Measurements from ENCODE around the gene PCNA. TPM values are rescaled to one million over a fixed set of nuclear protein-coding genes. Genes with fewer than 3 reads are reported as not detected.

The PCNA gene
- total RNA-seq, 1 donor from 2014 or later, result 65.6 TPM

DNA sequence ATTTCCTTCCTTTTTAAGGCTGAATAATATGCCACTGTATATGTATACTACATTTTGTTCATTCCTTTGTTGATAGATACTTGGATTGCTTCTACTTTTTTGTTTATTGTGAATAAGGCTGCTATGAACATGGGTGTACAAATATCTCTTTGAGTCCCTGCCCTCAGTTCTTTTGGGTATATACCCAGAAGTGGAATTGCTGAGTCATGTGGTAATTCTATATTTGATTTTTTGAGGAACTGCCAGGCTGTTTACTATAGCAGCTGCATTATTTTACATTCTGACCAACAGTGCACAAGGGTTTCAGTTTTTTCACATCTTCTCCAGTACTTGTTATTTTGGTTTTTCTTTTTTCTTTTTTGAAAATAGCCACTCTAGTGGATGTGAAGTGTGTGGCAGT is 41.1 kb upstream of the PCNA start:
- Mint-ChIP-seq H3K9me3 (ENCODE audit: unreplicated experiment) (peaks cover 3% of the 10 kb centered on the region), H3K4me1 (ENCODE audit: unreplicated experiment) (peaks cover 12% of the 10 kb centered on the region), H3K4me3 (ENCODE audit: unreplicated experiment) (no peak overlapping the region), H3K27me3 (ENCODE audit: unreplicated experiment) (no peaks in the 10 kb centered on the region), H3K27ac (ENCODE audit: unreplicated experiment) (peak overlapping the region; percentile 16), H3K36me3 (ENCODE audit: unreplicated experiment) (no peaks in the 10 kb centered on the region)
- DNase-seq (ENCODE audit: extremely low spot score, unreplicated experiment), result no peak
- no peak for TF ChIP-seq CTCF (IDR thresholded peaks at IDR 0.05)

DNA sequence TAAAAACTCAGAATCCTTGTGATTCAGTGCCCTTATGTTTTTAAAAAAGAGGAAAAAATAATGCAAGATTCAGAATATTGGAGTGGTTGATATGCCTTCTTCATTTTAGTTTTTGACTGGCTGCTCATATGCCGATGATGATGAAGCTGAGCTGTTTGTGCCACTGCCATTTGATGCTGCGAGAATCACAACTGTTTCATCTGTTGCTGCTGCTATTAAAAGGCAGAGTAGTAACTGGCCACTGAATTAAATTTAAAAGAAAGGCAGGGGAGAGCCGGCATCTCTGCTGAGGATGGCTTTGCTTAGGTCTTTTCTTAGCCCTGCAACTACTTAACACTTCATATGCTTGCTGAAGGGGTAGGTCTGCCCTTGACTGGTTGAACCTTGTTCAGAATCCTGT is 40.2 kb upstream of the PCNA start:
- H3K9me3 Mint-ChIP-seq (ENCODE audit: unreplicated experiment), result peaks cover 3% of the 10 kb centered on the region
- H3K36me3 Mint-ChIP-seq (ENCODE audit: unreplicated experiment), result no peaks in the 10 kb centered on the region
- no peak for TF ChIP-seq CTCF (IDR thresholded peaks at IDR 0.05)
- no peak for DNase-seq (ENCODE audit: extremely low spot score, unreplicated experiment)
- no peak overlapping the region for H3K4me3 Mint-ChIP-seq (ENCODE audit: unreplicated experiment)
- H3K27me3 Mint-ChIP-seq (ENCODE audit: unreplicated experiment), result no peaks in the 10 kb centered on the region
- peaks cover 17% of the 10 kb centered on the region for H3K4me1 Mint-ChIP-seq (ENCODE audit: unreplicated experiment)
- no peak overlapping the region for H3K27ac Mint-ChIP-seq (ENCODE audit: unreplicated experiment)

DNA sequence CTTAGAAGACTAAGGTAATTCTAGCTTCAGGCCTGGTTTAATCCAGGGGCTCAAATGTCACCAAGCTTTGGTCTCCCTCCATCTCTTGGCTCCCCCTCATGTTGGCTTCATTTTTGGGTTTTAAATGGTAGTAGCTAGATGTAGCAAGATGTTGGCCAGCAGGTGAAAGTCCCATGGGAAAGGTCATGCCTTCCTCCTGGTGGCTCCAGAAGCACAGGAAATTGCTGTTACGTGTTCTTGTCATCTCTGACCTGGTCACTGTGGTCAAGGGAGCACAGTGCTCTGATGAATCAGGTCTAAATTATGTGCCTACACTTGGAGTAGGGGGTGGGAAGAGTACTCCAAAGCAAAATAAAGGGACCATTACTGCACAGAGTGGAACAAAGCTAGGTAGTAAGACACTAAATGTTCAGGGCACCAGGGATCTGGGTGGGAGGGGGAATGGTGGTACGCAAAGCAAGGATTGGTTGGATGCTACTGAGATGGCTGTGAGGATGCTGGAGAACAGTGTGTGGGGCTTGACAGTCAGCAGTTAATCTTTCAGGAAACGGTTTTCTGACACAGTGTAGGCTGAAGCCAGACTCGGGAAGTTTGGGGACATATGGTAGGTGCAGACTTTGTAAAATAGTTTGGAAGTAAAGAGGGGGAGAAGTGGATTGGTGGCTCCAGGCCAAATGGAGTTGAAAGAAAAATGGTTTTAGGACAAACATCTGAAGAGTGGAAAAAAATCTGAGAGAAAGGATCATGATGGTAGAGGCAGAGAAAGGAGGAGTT is 37.1 kb upstream of the PCNA start:
- Mint-ChIP-seq H3K27ac (ENCODE audit: unreplicated experiment) (no peak overlapping the region), H3K36me3 (ENCODE audit: unreplicated experiment) (peaks cover 3% of the 10 kb centered on the region), H3K9me3 (ENCODE audit: unreplicated experiment) (peaks cover 3% of the 10 kb centered on the region), H3K4me3 (ENCODE audit: unreplicated experiment) (no peak overlapping the region), H3K27me3 (ENCODE audit: unreplicated experiment) (no peaks in the 10 kb centered on the region), H3K4me1 (ENCODE audit: unreplicated experiment) (peaks cover 17% of the 10 kb centered on the region)
- TF ChIP-seq CTCF (IDR thresholded peaks at IDR 0.05), result no peak
- DNase-seq (ENCODE audit: extremely low spot score, unreplicated experiment), result no peak

DNA sequence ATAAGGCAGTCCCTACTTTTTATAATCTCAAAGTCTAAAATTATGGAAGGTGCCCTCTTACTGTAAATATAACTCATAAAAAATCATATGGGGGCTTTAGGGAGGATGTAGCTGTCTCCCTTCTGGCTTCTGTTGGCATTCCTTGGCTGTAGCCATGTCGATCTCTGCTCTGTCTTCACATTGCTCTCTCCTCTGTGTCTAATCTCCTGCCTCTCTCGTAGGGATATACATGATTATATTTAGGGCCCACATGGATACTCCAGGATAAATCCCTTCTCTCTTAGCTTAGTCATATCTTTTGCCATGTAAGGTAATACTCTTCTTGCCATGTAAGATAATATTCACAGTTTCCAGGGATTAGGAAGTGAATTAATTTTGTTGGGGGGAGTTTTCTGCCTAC is 35.6 kb upstream of the PCNA start:
- peaks cover 3% of the 10 kb centered on the region for H3K36me3 Mint-ChIP-seq (ENCODE audit: unreplicated experiment)
- no peak overlapping the region for H3K27ac Mint-ChIP-seq (ENCODE audit: unreplicated experiment)
- H3K27me3 Mint-ChIP-seq (ENCODE audit: unreplicated experiment), result no peaks in the 10 kb centered on the region
- DNase-seq (ENCODE audit: extremely low spot score, unreplicated experiment), result no peak
- H3K9me3 Mint-ChIP-seq (ENCODE audit: unreplicated experiment), result no peaks in the 10 kb centered on the region
- no peak for TF ChIP-seq CTCF (IDR thresholded peaks at IDR 0.05)
- H3K4me1 Mint-ChIP-seq (ENCODE audit: unreplicated experiment), result peaks cover 20% of the 10 kb centered on the region
- no peak overlapping the region for H3K4me3 Mint-ChIP-seq (ENCODE audit: unreplicated experiment)

- H3K27ac Mint-ChIP-seq (ENCODE audit: unreplicated experiment), result no peak overlapping the region
- H3K4me1 Mint-ChIP-seq (ENCODE audit: unreplicated experiment), result peaks cover 24% of the 10 kb centered on the region
- no peak for DNase-seq (ENCODE audit: extremely low spot score, unreplicated experiment)
- no peaks in the 10 kb centered on the region for H3K27me3 Mint-ChIP-seq (ENCODE audit: unreplicated experiment)
- no peaks in the 10 kb centered on the region for H3K9me3 Mint-ChIP-seq (ENCODE audit: unreplicated experiment)
- no peak overlapping the region for H3K4me3 Mint-ChIP-seq (ENCODE audit: unreplicated experiment)
- no peak for TF ChIP-seq CTCF (IDR thresholded peaks at IDR 0.05)
- peaks cover 3% of the 10 kb centered on the region for H3K36me3 Mint-ChIP-seq (ENCODE audit: unreplicated experiment)
Measured at GRCh38 chr20:5154543-5154925, 34.8 kb upstream of the PCNA start.

Data from osteocyte (in vitro differentiated cells).